Right renal cortex interstitium (tissue), 3 donors: ENCODE data around the gene LENG1. TPM values are rescaled to one million over a fixed set of nuclear protein-coding genes. Genes with fewer than 3 reads are reported as not detected.
A peak's percentile ranks its signal among the peaks of the same experiment; 100 is the strongest.

Experiments used
- DNase-seq, 3 donors: peaks; one replicate each; pipeline ENCODE4 v3.0.0-alpha.2; 2013; ENCODE audit warnings: low read depth in 3 of 3, low spot score in 2 of 3
- polyA plus RNA-seq, 3 donors: library from polyadenylated mRNA; unstranded; fragments of 120-200 nt; gene quantifications; one replicate each; pipeline ENCODE4 v1.2.1, GENCODE V29; 2013; ENCODE audit not compliant: insufficient read length in 3 of 3

LENG1 gene
- polyA plus RNA-seq, 3 donors, result 7.3 to 7.6 (median 7.6) TPM

- peak; percentile 99 for DNase-seq
Measured at GRCh38 chr19:54115109-54116063, 44.1 kb downstream of the LENG1 start, which contains the start of the genes PRPF31 and TFPT. TSS of gene PRPF31 (plus strand) at chr19:54115754. CDS start at chr19:54118279, 2,525 bp downstream. TSS of gene TFPT (minus strand) at chr19:54115657. CDS start at chr19:54115269, 388 bp downstream.

- no peak for DNase-seq
Measured at GRCh38 chr19:54114340-54115108, 45.0 kb downstream of the LENG1 start.

GRCh38 chr19:54109651-54110050 lies 49.9 kb downstream of the LENG1 start:
- no peak for DNase-seq

- no peak for DNase-seq
Measured at GRCh38 chr19:54108496-54108895, 51.0 kb downstream of the LENG1 start.

GRCh38 chr19:54107876-54108490 lies 51.5 kb downstream of the LENG1 start:
- no peak for DNase-seq

- no peak for DNase-seq
Measured at GRCh38 chr19:54106716-54107115, 52.8 kb downstream of the LENG1 start.

GRCh38 chr19:54105796-54106195 lies 53.7 kb downstream of the LENG1 start:
- DNase-seq, result no peak

Other genes starting within 250 kb of the LENG1 start
- gene CACNG8, start 196.8 kb downstream of the LENG1 start, polyA plus RNA-seq, result under 1 TPM; 0.17 to 0.21 (median 0.20) TPM
- under 1 TPM; 0.44 to 0.74 (median 0.71) TPM for gene CACNG6, start 168.1 kb downstream of the LENG1 start, polyA plus RNA-seq
- gene VSTM1, start 95.8 kb downstream of the LENG1 start, polyA plus RNA-seq, result under 1 TPM in 2 of 3 donors, not detected in 1; 0.23 to 0.42 TPM
- gene TARM1, start 78.4 kb downstream of the LENG1 start, polyA plus RNA-seq, result not detected
- under 1 TPM; 0.11 to 0.20 (median 0.18) TPM for gene OSCAR, start 58.9 kb downstream of the LENG1 start, polyA plus RNA-seq
- gene NDUFA3, start 56.9 kb downstream of the LENG1 start, polyA plus RNA-seq, result 100 to 1,000 TPM in 1 of 3 donors, 10 to 100 TPM in 2; 87.3 to 113 (median 96.6) TPM
- gene TFPT, start 44.1 kb downstream of the LENG1 start, polyA plus RNA-seq, result 10 to 100 TPM; 11.9 to 13.8 (median 12.3) TPM
- 10 to 100 TPM; 70.4 to 75.2 (median 72.5) TPM for gene PRPF31, start 44.0 kb downstream of the LENG1 start, polyA plus RNA-seq
- 10 to 100 TPM; 64.7 to 74.7 (median 70.8) TPM for gene CNOT3, start 22.0 kb downstream of the LENG1 start, polyA plus RNA-seq
- 10 to 100 TPM; 23.0 to 33.2 (median 25.3) TPM for gene TMC4, start 13.4 kb upstream of the LENG1 start, polyA plus RNA-seq
- gene MBOAT7, start 29.9 kb upstream of the LENG1 start, polyA plus RNA-seq, result 10 to 100 TPM; 44.6 to 60.5 (median 54.0) TPM
- gene TSEN34, start 31.6 kb upstream of the LENG1 start, polyA plus RNA-seq, result 10 to 100 TPM; 41.3 to 49.2 (median 42.1) TPM
- 1,000 to 10,000 TPM; 1,272 to 1,378 (median 1,292) TPM for gene RPS9, start 41.1 kb upstream of the LENG1 start, polyA plus RNA-seq
- gene LILRB3, start 63.3 kb upstream of the LENG1 start, polyA plus RNA-seq, result 1 to 10 TPM in 1 of 3 donors, under 1 TPM in 2; 0.74 to 1.1 (median 1.00) TPM
- under 1 TPM; 0.37 to 0.42 (median 0.39) TPM for gene LILRA6, start 83.1 kb upstream of the LENG1 start, polyA plus RNA-seq
- 1 to 10 TPM; 1.3 to 1.5 (median 1.4) TPM for gene LILRB5, start 97.6 kb upstream of the LENG1 start, polyA plus RNA-seq
- gene LILRB2, start 121.4 kb upstream of the LENG1 start, polyA plus RNA-seq, result 1 to 10 TPM in 2 of 3 donors, under 1 TPM in 1; 0.85 to 1.2 (median 1.1) TPM
- under 1 TPM; 0.23 to 0.62 (median 0.31) TPM for gene LILRA5, start 153.4 kb upstream of the LENG1 start, polyA plus RNA-seq
- under 1 TPM in 2 of 3 donors, not detected in 1; 0.14 to 0.29 TPM for gene LILRA4, start 179.4 kb upstream of the LENG1 start, polyA plus RNA-seq
- 1 to 10 TPM; 3.1 to 5.1 (median 3.7) TPM for gene LAIR1, start 205.2 kb upstream of the LENG1 start, polyA plus RNA-seq